Activated gamma-delta T cell treated with anti-CD3 and anti-CD28 coated beads, Interleukin-2, amount 50 U/mL, for 16 hours (primary cell): ENCODE data around the gene SAMD14.

Experiments used
- DNase-seq: peaks from one replicate; pipeline ENCODE4 v3.0.0-alpha.2; 2020; ENCODE audit warnings: low read depth

The SAMD14 gene

GRCh38 chr17:50095626-50096037, 34.3 kb downstream of the SAMD14 start:
- DNase-seq: no peak

GRCh38 chr17:50094753-50095619, 35.0 kb downstream of the SAMD14 start, which contains the start of gene PDK2:
TSS of gene PDK2 (plus strand) at chr17:50095351. CDS start at chr17:50095436, 85 bp downstream.
- peak; percentile 95 for DNase-seq

- peak; percentile 89 for DNase-seq
Measured at GRCh38 chr17:50094243-50094752, 35.7 kb downstream of the SAMD14 start.

GRCh38 chr17:50093807-50094206, 36.2 kb downstream of the SAMD14 start:
- no peak for DNase-seq

- no peak for DNase-seq
Measured at GRCh38 chr17:50093246-50093645, 36.7 kb downstream of the SAMD14 start.

- DNase-seq: no peak
Measured at GRCh38 chr17:50091918-50092285, 38.1 kb downstream of the SAMD14 start.

- no peak for DNase-seq
Measured at GRCh38 chr17:50090971-50091917, 38.7 kb downstream of the SAMD14 start.

GRCh38 chr17:50090071-50090470, 39.9 kb downstream of the SAMD14 start:
- DNase-seq: no peak

- no peak for DNase-seq
Measured at GRCh38 chr17:50088952-50089825, 40.8 kb downstream of the SAMD14 start.

GRCh38 chr17:50087912-50088405, 42.0 kb downstream of the SAMD14 start:
- DNase-seq: no peak

GRCh38 chr17:50087246-50087911, 42.6 kb downstream of the SAMD14 start:
- DNase-seq: peak; percentile 64

- DNase-seq: no peak
Measured at GRCh38 chr17:50081757-50082156, 48.2 kb downstream of the SAMD14 start.

- no peak for DNase-seq
Measured at GRCh38 chr17:50080827-50081226, 49.1 kb downstream of the SAMD14 start.

- DNase-seq: no peak
Measured at GRCh38 chr17:50080096-50080480, 49.9 kb downstream of the SAMD14 start.

GRCh38 chr17:50079334-50080095, 50.4 kb downstream of the SAMD14 start:
- DNase-seq: no peak

- no peak for DNase-seq
Measured at GRCh38 chr17:50078430-50078829, 51.5 kb downstream of the SAMD14 start.

- DNase-seq: no peak
Measured at GRCh38 chr17:50076591-50077235, 53.2 kb downstream of the SAMD14 start.

- DNase-seq: no peak
Measured at GRCh38 chr17:50076221-50076590, 53.8 kb downstream of the SAMD14 start.

- DNase-seq: no peak
Measured at GRCh38 chr17:50075446-50076032, 54.4 kb downstream of the SAMD14 start.
